Activated gamma-delta T cell treated with anti-CD3 and anti-CD28 coated beads, Interleukin-2, amount 50 U/mL, for 16 hours (primary cell): ENCODE data around the gene RAD52.

Experiments used
- DNase-seq: peaks from one replicate; pipeline ENCODE4 v3.0.0-alpha.2; 2020; ENCODE audit warnings: low read depth

Gene RAD52

GRCh38 chr12:868722-869121, 80.8 kb downstream of the RAD52 start:
- no peak for DNase-seq

DNA sequence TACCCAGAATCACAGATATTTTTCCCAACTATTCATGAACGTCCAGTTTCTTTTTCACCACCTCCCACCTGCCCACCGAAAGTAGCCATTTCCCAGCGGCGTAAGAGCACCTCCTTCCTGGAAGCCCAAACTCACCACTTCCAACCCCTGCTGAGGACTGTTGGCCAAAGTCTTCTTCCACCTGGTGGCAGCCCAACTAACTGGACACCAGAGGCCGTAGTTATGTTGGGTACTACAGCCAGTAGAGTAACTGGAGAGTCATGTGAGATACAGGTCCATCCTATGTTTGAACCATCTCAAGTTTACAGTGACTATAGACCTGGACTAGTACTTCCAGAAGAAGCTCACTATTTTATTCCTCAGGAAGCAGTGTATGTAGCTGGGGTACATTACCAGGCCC, 81.6 kb downstream of the RAD52 start:
- DNase-seq, result no peak

DNA sequence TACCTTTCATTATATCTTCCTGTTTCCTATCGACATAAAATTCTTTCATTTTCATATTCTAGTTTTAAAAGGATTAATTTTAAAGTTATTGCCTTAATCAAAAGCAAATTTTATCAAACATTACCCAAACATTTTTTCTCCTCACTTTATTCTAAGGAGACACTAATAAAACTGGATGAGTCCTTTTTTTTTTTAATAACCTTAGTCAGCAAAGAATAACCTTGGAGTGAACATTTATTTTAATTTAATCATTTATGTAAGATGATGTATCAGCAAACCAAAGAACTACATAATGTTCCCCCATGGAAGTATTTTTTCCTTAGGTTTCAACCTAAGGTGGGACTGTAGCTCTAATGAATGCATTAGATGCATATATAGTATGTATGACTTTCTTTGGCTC, 83.9 kb downstream of the RAD52 start:
- DNase-seq, result no peak

DNA sequence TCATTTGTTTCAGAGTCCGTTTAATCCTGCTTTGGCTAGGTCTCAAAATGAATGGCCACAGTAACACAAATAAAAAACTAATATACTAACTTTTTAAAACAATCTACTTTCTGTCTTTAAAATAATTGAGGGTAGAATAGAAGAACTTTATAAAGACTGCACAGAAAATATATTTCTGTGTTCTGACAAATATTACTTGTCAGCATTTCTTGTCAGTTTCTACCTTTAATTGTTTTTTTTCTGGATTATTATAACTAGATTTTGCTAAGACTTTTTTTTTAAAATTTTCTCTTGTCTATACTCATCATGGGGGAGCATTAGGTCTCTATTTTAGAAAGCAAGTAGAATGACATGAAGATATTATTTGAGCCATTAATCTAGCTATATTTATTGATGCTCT, 86.2 kb downstream of the RAD52 start:
- DNase-seq, result no peak

DNA sequence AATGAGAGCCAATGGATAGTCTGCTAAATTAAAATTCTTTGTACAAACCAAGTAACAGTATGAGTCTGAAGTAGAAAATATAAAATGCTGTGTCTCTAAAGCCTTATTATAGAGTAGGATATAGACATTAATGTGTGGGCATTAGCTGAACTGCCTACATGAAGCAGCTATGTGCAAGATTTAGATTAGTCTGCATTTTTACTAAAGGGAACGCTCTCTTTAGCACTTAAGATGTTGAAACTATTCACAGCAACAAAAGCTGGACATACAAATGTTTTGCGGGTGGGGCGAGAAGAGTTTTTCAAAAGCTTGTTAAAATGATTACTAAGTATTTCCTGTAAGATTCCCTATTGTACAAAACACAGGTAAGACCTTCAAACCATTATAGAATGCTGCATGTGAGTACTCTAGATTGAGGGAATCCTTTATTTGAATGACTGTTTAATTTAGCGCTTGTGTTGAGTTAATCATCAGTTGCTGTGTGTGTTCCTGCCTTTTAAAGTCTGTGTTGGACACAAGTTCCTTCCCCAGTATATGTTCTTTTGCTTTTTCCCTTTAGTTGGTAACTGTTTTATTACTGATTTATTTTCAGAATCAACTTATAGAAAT, 87.1 kb downstream of the RAD52 start:
- DNase-seq, result no peak
